Osteocyte (in vitro differentiated cells): ENCODE measurements around the gene SPTBN4. TPM values are rescaled to one million over a fixed set of nuclear protein-coding genes. Genes with fewer than 3 reads are reported as not detected.

Source experiments
- DNase-seq: peaks from one replicate; pipeline ENCODE4 v3.0.0; 2021; ENCODE audit warnings: mixed read lengths; ENCODE audit not compliant: unreplicated experiment; ENCODE audit errors: extremely low spot score
- H3K27ac Mint-ChIP-seq: one replicate; pipeline ENCODE4 v1.8.0; 2021; ENCODE audit warnings: mild to moderate bottlenecking, mixed read lengths; ENCODE audit not compliant: unreplicated experiment
- H3K27me3 Mint-ChIP-seq: one replicate; pipeline ENCODE4 v1.8.0; 2021; ENCODE audit warnings: mixed read lengths; ENCODE audit not compliant: unreplicated experiment
- H3K36me3 Mint-ChIP-seq: one replicate; pipeline ENCODE4 v1.8.0; 2021; ENCODE audit warnings: mixed read lengths; ENCODE audit not compliant: unreplicated experiment
- H3K4me1 Mint-ChIP-seq: one replicate; pipeline ENCODE4 v1.8.0; 2021; ENCODE audit warnings: mixed read lengths; ENCODE audit not compliant: unreplicated experiment
- H3K4me3 Mint-ChIP-seq: one replicate; pipeline ENCODE4 v1.8.0; 2021; ENCODE audit warnings: mild to moderate bottlenecking, moderate library complexity, mixed read lengths; ENCODE audit not compliant: unreplicated experiment
- H3K9me3 Mint-ChIP-seq: one replicate; pipeline ENCODE4 v1.8.0; 2021; ENCODE audit warnings: mixed read lengths; ENCODE audit not compliant: unreplicated experiment
- total RNA-seq: library from RNA; stranded (reverse); gene quantifications from 2 replicates; pipeline ENCODE4 v1.2.1, GENCODE V29; 2021
- TF ChIP-seq, protein P1 (sequence below): fragments of 200-600 bp; sonication (generic); IDR thresholded peaks from 2 replicates; pipeline ENCODE4 v1.5.0; 2021; ENCODE audit warnings: antibody characterized with exemption, mild to moderate bottlenecking, moderate library complexity

Gene SPTBN4
- total RNA-seq, 1 donor from 2014 or later: 0.48 TPM

GRCh38 chr19:40510526-40511115, 43.8 kb downstream of the SPTBN4 start:
- TF ChIP-seq, protein P1, sequence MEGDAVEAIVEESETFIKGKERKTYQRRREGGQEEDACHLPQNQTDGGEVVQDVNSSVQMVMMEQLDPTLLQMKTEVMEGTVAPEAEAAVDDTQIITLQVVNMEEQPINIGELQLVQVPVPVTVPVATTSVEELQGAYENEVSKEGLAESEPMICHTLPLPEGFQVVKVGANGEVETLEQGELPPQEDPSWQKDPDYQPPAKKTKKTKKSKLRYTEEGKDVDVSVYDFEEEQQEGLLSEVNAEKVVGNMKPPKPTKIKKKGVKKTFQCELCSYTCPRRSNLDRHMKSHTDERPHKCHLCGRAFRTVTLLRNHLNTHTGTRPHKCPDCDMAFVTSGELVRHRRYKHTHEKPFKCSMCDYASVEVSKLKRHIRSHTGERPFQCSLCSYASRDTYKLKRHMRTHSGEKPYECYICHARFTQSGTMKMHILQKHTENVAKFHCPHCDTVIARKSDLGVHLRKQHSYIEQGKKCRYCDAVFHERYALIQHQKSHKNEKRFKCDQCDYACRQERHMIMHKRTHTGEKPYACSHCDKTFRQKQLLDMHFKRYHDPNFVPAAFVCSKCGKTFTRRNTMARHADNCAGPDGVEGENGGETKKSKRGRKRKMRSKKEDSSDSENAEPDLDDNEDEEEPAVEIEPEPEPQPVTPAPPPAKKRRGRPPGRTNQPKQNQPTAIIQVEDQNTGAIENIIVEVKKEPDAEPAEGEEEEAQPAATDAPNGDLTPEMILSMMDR: no peak
- Mint-ChIP-seq H3K27me3 (peaks cover 56% of the 10 kb centered on the region), H3K4me3 (no peak overlapping the region)

GRCh38 chr19:40511487-40511886, 44.7 kb downstream of the SPTBN4 start:
- TF ChIP-seq, protein P1: no peak
- Mint-ChIP-seq H3K4me3 (no peak overlapping the region), H3K4me1 (no peaks in the 10 kb centered on the region), H3K36me3 (no peaks in the 10 kb centered on the region), H3K9me3 (no peaks in the 10 kb centered on the region), H3K27ac (no peak overlapping the region), H3K27me3 (peaks cover 49% of the 10 kb centered on the region)
- DNase-seq: no peak

More at GRCh38 chr19:40510526-40511115, 43.8 kb downstream of the SPTBN4 start:
- no peak for DNase-seq
- no peaks in the 10 kb centered on the region for H3K36me3 Mint-ChIP-seq
- H3K4me1 Mint-ChIP-seq: no peaks in the 10 kb centered on the region
- no peak overlapping the region for H3K27ac Mint-ChIP-seq
- H3K9me3 Mint-ChIP-seq: no peaks in the 10 kb centered on the region

DNA sequence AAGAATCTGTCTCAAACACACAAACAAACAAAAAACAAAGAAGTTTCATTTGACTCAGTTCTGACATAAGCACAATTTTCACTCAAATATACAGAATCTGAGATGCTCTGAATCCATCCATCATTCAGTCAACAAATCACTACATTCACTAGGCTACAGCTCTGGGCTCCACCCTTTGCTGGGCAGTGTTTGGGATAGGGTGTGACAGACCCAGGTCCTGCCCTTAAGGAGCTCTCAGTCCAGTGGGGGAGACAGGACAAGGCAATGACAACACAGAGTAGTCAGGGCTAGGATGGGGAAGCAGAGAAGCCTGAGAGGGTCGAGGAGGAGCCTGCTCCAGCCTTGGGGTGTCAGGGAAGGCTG, 45.3 kb downstream of the SPTBN4 start:
- TF ChIP-seq, protein P1: no peak
- Mint-ChIP-seq H3K9me3 (no peaks in the 10 kb centered on the region), H3K4me1 (no peaks in the 10 kb centered on the region), H3K36me3 (no peaks in the 10 kb centered on the region), H3K4me3 (no peak overlapping the region), H3K27me3 (peaks cover 55% of the 10 kb centered on the region), H3K27ac (no peak overlapping the region)
- DNase-seq: no peak

- H3K4me3 Mint-ChIP-seq: no peak overlapping the region
Observed at GRCh38 chr19:40512473-40513344, 45.9 kb downstream of the SPTBN4 start.

DNA sequence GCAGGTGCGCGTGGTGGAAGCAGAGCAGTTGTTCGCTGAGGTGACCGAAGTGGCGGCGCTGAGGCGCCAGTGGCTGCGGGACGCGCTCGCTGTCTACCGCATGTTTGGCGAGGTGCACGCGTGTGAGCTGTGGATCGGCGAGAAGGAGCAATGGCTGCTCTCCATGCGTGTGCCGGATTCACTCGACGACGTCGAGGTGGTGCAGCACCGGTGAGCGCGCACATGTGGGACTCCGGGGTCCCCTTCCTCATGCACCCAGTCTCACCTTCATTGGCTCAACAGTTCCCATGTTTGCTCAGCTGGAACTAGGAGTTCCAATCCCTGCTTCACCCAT, 46.5 kb downstream of the SPTBN4 start:
- Mint-ChIP-seq H3K9me3 (no peaks in the 10 kb centered on the region), H3K4me1 (no peaks in the 10 kb centered on the region)

More at GRCh38 chr19:40512473-40513344, 45.9 kb downstream of the SPTBN4 start:
- TF ChIP-seq, protein P1: no peak
- H3K4me1 Mint-ChIP-seq: no peaks in the 10 kb centered on the region
- peaks cover 61% of the 10 kb centered on the region for H3K27me3 Mint-ChIP-seq
- H3K36me3 Mint-ChIP-seq: no peaks in the 10 kb centered on the region
- no peaks in the 10 kb centered on the region for H3K9me3 Mint-ChIP-seq
- no peak for DNase-seq
- no peak overlapping the region for H3K27ac Mint-ChIP-seq

More for the DNA sequence above, 46.5 kb downstream of the SPTBN4 start:
- TF ChIP-seq, protein P1: no peak
- H3K36me3 Mint-ChIP-seq: no peaks in the 10 kb centered on the region
- H3K4me3 Mint-ChIP-seq: no peak overlapping the region
- peaks cover 64% of the 10 kb centered on the region for H3K27me3 Mint-ChIP-seq
- H3K27ac Mint-ChIP-seq: no peak overlapping the region
- DNase-seq: no peak
